HepG2 (cell line): ENCODE measurements around the gene PCBP4. TPM values are rescaled to one million over a fixed set of nuclear protein-coding genes. Genes with fewer than 3 reads are reported as not detected.
A peak's percentile ranks its signal among the peaks of the same experiment; 100 is the strongest.

ENCODE experiments used
- CREB1 ChIP-seq, 2 experiments: fragments of 450-650 bp in 1 of 2; IDR thresholded peaks; 2 replicates each; pipeline ENCODE4 v1.6.1; 2016 to 2017; ENCODE audit warnings: control low read depth in 1 of 2, mild to moderate bottlenecking in 1 of 2, missing compliant biosample characterization in 1 of 2, missing genetic modification characterization in 1 of 2
- HMG20B ChIP-seq: conservative IDR thresholded peaks from 2 replicates; pipeline ENCODE4 v1.6.1; 2016; ENCODE audit warnings: missing genetic modification reagents, missing compliant biosample characterization
- IKZF1 ChIP-seq: fragments of 450-650 bp; IDR thresholded peaks from 2 replicates; pipeline ENCODE4 v1.7.1; 2016
- IRX3 ChIP-seq: sonication (generic); formaldehyde crosslinking; IDR thresholded peaks from 2 replicates; pipeline ENCODE4 v1.8.1; 2023; ENCODE audit warnings: mild to moderate bottlenecking, low read depth, missing genetic modification reagents, borderline replicate concordance
- KLF16 ChIP-seq, 2 experiments: sonication (generic) in 1 of 2; formaldehyde crosslinking in 1 of 2; IDR thresholded peaks; 2 replicates each; pipeline versions ENCODE4 v1.6.1 to v1.8.0; 2016 to 2023; ENCODE audit warnings: missing genetic modification reagents in 2 of 2, missing compliant biosample characterization in 1 of 2
- MEF2D ChIP-seq: sonication (generic); formaldehyde crosslinking; IDR thresholded peaks from 2 replicates; pipeline ENCODE4 v1.5.1; 2020; ENCODE audit warnings: mild to moderate bottlenecking, missing genetic modification reagents
- NR2F1 ChIP-seq, 2 experiments: fragments of 450-650 bp in 1 of 2; formaldehyde crosslinking in 1 of 2; IDR thresholded peaks; 2 replicates each; pipeline versions ENCODE4 v1.5.0 to v1.6.1; 2016 to 2020; ENCODE audit warnings: mild to moderate bottlenecking in 1 of 2, missing compliant biosample characterization in 1 of 2, missing genetic modification reagents in 1 of 2, moderate library complexity in 1 of 2
- PITX1 ChIP-seq: sonication (generic); formaldehyde crosslinking; IDR thresholded peaks from 2 replicates; pipeline ENCODE4 v1.5.1; 2020; ENCODE audit warnings: mild to moderate bottlenecking, missing genetic modification reagents
- SMAD1 ChIP-seq: sonication (generic); formaldehyde crosslinking; IDR thresholded peaks from 2 replicates; pipeline ENCODE4 v1.4.0; 2020; ENCODE audit warnings: missing genetic modification reagents, low read depth, mild to moderate bottlenecking, borderline replicate concordance
- SMARCE1 ChIP-seq: fragments of 450-650 bp; IDR thresholded peaks from 2 replicates; pipeline ENCODE4 v1.6.1; 2017; ENCODE audit warnings: borderline replicate concordance
- SUZ12 ChIP-seq: fragments of 150-350 bp; IDR thresholded peaks from 2 replicates; pipeline ENCODE4 v1.6.1; 2014; ENCODE audit warnings: low read depth, low read length
- TP53 ChIP-seq: sonication (generic); formaldehyde crosslinking; conservative IDR thresholded peaks from 2 replicates; pipeline ENCODE4 v1.4.0; 2020; ENCODE audit warnings: missing genetic modification reagents
- ZNF549 ChIP-seq: sonication (generic); formaldehyde crosslinking; IDR thresholded peaks from 2 replicates; pipeline ENCODE4 v1.5.0; 2020; ENCODE audit warnings: missing genetic modification reagents
- polyA plus RNA-seq, 8 experiments: library from polyadenylated mRNA; depleted of rRNA in 3 of 8; stranded (reverse) in 7 of 8; unstranded in 1 of 8; fragments of >200 nt; fragmentation: Illumina TruSeq in 4 of 8; extraction: Trizol in 4 of 8; gene quantifications; 2 replicates each; pipeline versions ENCODE4 v1.2.1 to v1.2.3, GENCODE V29; 2011 to 2016; ENCODE audit warnings: low read depth in 4 of 8, missing spikeins in 1 of 8, mixed read lengths in 1 of 8; ENCODE audit not compliant: insufficient read depth in 1 of 8
- total RNA-seq, 5 experiments: library from RNA; depleted of rRNA; stranded (reverse); fragments of >200 nt; fragmentation: Illumina TruSeq; extraction: Trizol; gene quantifications; 2 replicates each; pipeline ENCODE4 v1.2.3, GENCODE V29; 2016; ENCODE audit warnings: low read depth in 1 of 5
- TF ChIP-seq, protein P1 (sequence below), 2 experiments: sonication (generic) in 1 of 2; formaldehyde crosslinking in 1 of 2; IDR thresholded peaks; 2 replicates each; pipeline versions ENCODE4 v1.4.0 to v1.6.1; 2016 to 2020; ENCODE audit warnings: borderline replicate concordance in 1 of 2, low read depth in 1 of 2, mild to moderate bottlenecking in 1 of 2, missing genetic modification reagents in 1 of 2
- TF ChIP-seq, protein P2 (sequence below): sonication (generic); formaldehyde crosslinking; IDR thresholded peaks from 2 replicates; pipeline ENCODE4 v1.5.1; 2020; ENCODE audit warnings: missing genetic modification reagents, mild to moderate bottlenecking, borderline replicate concordance
- TF ChIP-seq, protein P3 (sequence below): sonication (generic); formaldehyde crosslinking; IDR thresholded peaks from 2 replicates; pipeline ENCODE4 v1.4.0; 2020; ENCODE audit warnings: missing genetic modification reagents
- TF ChIP-seq, protein P4 (sequence below): sonication (generic); formaldehyde crosslinking; IDR thresholded peaks from 2 replicates; pipeline ENCODE4 v1.4.0; 2020; ENCODE audit warnings: missing genetic modification reagents
- TF ChIP-seq, protein P5 (sequence below): sonication (generic); formaldehyde crosslinking; IDR thresholded peaks from 2 replicates; pipeline ENCODE4 v1.8.0; 2022; ENCODE audit warnings: missing genetic modification reagents, mild to moderate bottlenecking, borderline replicate concordance

The PCBP4 gene
- total and polyA plus RNA-seq, 2 of the 13 experiments (the other 11 are each of a cell fraction or from before 2014, with no cell fraction given) = 36.8 to 51.3 TPM

DNA sequence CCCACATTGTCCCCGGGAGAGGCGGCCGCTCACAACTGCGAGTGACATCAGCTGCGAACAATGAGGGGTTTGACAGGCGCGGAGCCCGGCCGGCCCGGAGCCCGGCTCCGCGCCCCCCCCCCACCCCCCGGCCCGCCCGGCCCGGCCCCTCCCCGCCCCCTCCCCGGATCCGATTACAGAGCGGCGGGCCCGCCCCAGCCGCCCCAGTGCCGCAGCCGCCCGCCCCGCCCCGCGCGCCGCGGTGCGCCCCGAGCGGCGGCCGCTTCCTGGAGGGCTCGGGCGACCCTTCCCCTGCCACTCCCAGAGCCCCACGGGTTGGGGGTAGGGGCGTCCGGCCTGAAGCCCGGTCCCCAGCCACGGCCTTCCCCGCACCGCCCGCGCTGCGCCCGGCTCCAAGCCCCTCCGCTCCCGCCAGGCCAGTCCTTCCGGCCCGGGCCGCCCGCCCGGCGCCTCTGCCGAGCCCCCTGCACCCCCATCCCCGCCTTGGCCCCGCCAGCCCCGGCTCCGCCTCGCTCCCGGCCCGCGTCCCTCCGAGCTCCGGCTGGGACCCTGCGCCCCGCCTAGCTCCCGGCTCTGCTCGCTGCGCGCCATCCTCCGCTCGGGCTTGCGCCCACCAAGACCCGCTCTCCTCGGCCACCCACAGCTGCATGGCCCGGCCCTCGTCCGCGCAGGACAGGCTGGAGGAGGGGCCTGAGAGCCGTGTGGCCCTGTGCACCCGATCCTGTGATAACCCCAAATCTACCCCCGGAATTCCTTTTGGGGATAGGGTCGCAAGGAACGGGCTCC, at the start of gene PCBP4 (continued):
- TF ChIP-seq, protein P1, sequence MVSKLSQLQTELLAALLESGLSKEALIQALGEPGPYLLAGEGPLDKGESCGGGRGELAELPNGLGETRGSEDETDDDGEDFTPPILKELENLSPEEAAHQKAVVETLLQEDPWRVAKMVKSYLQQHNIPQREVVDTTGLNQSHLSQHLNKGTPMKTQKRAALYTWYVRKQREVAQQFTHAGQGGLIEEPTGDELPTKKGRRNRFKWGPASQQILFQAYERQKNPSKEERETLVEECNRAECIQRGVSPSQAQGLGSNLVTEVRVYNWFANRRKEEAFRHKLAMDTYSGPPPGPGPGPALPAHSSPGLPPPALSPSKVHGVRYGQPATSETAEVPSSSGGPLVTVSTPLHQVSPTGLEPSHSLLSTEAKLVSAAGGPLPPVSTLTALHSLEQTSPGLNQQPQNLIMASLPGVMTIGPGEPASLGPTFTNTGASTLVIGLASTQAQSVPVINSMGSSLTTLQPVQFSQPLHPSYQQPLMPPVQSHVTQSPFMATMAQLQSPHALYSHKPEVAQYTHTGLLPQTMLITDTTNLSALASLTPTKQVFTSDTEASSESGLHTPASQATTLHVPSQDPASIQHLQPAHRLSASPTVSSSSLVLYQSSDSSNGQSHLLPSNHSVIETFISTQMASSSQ (IDR thresholded peaks at IDR 0.05; ENCODE audit: low read depth) = no peak
- TF ChIP-seq, protein P1 (CRISPR knock-in tag; IDR thresholded peaks at IDR 0.05; ENCODE audit: borderline replicate concordance) = no peak
- TF ChIP-seq NR2F1 (CRISPR knock-in tag; IDR thresholded peaks at IDR 0.05) = no peak
- TF ChIP-seq IKZF1 = no peak
- no peak for TF ChIP-seq ZNF549 (CRISPR knock-in tag)
- no peak for TF ChIP-seq MEF2D (CRISPR knock-in tag)
- TF ChIP-seq, protein P2, sequence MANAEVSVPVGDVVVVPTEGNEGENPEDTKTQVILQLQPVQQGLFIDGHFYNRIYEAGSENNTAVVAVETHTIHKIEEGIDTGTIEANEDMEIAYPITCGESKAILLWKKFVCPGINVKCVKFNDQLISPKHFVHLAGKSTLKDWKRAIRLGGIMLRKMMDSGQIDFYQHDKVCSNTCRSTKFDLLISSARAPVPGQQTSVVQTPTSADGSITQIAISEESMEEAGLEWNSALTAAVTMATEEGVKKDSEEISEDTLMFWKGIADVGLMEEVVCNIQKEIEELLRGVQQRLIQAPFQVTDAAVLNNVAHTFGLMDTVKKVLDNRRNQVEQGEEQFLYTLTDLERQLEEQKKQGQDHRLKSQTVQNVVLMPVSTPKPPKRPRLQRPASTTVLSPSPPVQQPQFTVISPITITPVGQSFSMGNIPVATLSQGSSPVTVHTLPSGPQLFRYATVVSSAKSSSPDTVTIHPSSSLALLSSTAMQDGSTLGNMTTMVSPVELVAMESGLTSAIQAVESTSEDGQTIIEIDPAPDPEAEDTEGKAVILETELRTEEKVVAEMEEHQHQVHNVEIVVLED (CRISPR knock-in tag) = no peak
- TF ChIP-seq, protein P3, sequence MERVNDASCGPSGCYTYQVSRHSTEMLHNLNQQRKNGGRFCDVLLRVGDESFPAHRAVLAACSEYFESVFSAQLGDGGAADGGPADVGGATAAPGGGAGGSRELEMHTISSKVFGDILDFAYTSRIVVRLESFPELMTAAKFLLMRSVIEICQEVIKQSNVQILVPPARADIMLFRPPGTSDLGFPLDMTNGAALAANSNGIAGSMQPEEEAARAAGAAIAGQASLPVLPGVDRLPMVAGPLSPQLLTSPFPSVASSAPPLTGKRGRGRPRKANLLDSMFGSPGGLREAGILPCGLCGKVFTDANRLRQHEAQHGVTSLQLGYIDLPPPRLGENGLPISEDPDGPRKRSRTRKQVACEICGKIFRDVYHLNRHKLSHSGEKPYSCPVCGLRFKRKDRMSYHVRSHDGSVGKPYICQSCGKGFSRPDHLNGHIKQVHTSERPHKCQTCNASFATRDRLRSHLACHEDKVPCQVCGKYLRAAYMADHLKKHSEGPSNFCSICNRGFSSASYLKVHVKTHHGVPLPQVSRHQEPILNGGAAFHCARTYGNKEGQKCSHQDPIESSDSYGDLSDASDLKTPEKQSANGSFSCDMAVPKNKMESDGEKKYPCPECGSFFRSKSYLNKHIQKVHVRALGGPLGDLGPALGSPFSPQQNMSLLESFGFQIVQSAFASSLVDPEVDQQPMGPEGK (CRISPR knock-in tag) = no peak; the same call in none of the 2 replicates
- no peak for TF ChIP-seq PITX1
- TF ChIP-seq IRX3 (CRISPR knock-in tag) = no peak
- TF ChIP-seq CREB1 (IDR thresholded peaks at IDR 0.05) = no peak
- no peak for TF ChIP-seq CREB1 (CRISPR knock-in tag; IDR thresholded peaks at IDR 0.05)
- no peak for TF ChIP-seq SMARCE1
- no peak for TF ChIP-seq SUZ12
- TF ChIP-seq, protein P4, sequence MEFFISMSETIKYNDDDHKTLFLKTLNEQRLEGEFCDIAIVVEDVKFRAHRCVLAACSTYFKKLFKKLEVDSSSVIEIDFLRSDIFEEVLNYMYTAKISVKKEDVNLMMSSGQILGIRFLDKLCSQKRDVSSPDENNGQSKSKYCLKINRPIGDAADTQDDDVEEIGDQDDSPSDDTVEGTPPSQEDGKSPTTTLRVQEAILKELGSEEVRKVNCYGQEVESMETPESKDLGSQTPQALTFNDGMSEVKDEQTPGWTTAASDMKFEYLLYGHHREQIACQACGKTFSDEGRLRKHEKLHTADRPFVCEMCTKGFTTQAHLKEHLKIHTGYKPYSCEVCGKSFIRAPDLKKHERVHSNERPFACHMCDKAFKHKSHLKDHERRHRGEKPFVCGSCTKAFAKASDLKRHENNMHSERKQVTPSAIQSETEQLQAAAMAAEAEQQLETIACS (CRISPR knock-in tag) = no peak
- TF ChIP-seq TP53 (CRISPR knock-in tag) = no peak
- TF ChIP-seq, protein P5, sequence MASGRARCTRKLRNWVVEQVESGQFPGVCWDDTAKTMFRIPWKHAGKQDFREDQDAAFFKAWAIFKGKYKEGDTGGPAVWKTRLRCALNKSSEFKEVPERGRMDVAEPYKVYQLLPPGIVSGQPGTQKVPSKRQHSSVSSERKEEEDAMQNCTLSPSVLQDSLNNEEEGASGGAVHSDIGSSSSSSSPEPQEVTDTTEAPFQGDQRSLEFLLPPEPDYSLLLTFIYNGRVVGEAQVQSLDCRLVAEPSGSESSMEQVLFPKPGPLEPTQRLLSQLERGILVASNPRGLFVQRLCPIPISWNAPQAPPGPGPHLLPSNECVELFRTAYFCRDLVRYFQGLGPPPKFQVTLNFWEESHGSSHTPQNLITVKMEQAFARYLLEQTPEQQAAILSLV = 0 out of 2 replicates have a peak, but pooled peaks have one; percentile 36
- TF ChIP-seq KLF16 (CRISPR knock-in tag; IDR thresholded peaks at IDR 0.05) = no peak; a peak in 1 of 4 replicates
- TF ChIP-seq HMG20B = no peak
- TF ChIP-seq SMAD1 (CRISPR knock-in tag) = no peak
